Peyer's patch (tissue), 4 donors: ENCODE data around the gene CADPS2.

Experiments used
- POLR2A ChIP-seq, 2 donors: fragments of 450-650 bp; IDR thresholded peaks; one replicate each; pipeline ENCODE4 v1.5.1; 2017; ENCODE audit warnings: antibody characterized with exemption in 2 of 2, mild to moderate bottlenecking in 2 of 2, moderate library complexity in 2 of 2
- TF ChIP-seq, protein P1 (sequence below), 6 experiments: fragments of 450-650 bp in 4 of 6; fragments of 200-600 bp in 2 of 6; sonication (generic) in 1 of 6; IDR thresholded peaks; one replicate each; pipeline ENCODE4 v1.5.1; 2017 to 2019; ENCODE audit warnings: antibody characterized with exemption in 6 of 6, mild to moderate bottlenecking in 3 of 6, moderate library complexity in 1 of 6

DNA sequence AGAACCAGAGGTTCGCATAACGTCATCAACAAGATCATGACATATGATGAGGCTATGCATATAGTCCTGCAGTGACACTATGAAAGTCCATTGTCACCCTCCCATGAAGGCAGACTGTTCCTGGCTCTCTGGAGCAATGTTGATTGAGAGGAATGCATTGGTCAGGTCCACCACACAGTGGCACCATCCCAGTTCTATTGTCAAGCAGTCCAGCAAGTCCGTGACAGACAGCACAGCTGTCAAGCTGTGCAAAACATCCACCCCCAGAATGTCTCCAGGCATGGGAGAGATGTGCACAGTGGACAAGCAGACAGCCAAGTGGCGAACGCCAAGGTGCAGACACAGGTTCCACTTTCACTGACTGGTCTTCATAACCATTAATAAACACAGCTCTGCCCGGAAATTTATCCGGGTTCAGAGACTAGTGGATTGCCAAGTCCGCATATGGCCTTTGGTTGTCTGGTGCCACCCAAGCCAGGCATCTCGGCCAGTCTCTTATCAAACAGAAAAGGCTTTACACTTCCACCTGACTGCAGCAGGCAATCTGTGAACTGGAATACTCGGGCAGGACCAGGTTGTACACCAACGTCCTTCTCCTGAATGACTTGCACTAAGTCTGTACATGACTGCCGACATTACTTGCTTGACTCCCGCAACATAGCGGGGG lies 194.6 kb downstream of the CADPS2 start:
- TF ChIP-seq, protein P1, sequence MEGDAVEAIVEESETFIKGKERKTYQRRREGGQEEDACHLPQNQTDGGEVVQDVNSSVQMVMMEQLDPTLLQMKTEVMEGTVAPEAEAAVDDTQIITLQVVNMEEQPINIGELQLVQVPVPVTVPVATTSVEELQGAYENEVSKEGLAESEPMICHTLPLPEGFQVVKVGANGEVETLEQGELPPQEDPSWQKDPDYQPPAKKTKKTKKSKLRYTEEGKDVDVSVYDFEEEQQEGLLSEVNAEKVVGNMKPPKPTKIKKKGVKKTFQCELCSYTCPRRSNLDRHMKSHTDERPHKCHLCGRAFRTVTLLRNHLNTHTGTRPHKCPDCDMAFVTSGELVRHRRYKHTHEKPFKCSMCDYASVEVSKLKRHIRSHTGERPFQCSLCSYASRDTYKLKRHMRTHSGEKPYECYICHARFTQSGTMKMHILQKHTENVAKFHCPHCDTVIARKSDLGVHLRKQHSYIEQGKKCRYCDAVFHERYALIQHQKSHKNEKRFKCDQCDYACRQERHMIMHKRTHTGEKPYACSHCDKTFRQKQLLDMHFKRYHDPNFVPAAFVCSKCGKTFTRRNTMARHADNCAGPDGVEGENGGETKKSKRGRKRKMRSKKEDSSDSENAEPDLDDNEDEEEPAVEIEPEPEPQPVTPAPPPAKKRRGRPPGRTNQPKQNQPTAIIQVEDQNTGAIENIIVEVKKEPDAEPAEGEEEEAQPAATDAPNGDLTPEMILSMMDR (IDR thresholded peaks at IDR 0.05) = no peak
- TF ChIP-seq POLR2A (IDR thresholded peaks at IDR 0.05) = no peak
